ENCODE results near the gene VASP.
"Not testable (repeated sequence)": the region's sequence is repeated elsewhere in the genome, so short reads cannot be mapped to it uniquely, and the experiment has no call there.

The VASP gene

DNA sequence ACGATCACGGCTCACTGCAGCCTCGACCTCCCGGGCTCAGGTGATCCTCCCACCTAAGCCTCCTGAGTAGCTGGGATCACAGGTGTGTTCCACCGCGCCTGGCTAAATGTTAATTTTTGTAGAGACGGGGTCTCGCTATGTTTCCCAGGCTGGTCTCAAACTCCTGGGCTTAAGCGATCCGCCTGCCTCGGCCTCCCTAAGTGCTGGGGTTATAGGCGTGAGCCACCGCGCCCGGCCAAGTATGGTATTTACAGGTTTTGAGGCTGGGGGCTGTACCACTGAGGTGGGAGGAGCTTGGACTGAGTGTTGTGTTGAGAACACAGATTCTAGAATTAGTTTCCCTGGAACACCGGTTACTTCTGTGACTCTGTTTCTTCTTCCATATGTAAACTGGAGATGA, 9.5 kb upstream of the VASP start:
- DNase-seq (ENCODE audit: low read depth): no peak

DNA sequence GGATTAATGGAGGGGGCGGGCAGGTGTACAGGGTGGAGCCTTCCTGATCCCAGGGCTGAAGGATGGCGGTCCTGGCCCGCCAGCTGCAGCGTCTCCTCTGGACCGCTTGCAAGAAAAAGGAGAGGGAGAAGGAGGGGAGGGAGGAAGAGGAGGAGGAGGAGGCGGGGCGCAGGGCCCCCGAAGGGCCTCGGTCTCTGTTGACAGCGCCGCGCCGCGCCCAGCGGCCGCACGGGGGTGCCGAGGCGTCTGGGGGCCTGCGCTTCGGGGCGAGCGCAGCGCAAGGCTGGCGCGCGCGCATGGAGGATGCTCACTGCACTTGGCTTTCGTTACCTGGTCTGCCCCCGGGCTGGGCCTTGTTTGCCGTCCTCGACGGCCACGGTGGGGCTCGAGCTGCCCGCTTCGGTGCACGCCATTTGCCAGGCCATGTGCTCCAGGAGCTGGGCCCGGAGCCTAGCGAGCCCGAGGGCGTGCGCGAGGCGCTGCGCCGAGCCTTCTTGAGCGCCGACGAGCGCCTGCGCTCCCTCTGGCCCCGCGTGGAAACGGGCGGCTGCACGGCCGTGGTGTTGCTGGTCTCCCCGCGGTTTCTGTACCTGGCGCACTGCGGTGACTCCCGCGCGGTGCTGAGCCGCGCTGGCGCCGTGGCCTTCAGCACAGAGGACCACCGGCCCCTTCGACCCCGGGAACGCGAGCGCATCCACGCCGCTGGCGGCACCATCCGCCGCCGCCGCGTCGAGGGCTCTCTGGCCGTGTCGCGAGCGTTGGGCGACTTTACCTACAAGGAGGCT, 8.7 kb upstream of the VASP start, which contains the start of gene PPM1N:
Gene PPM1N (plus strand): TSS at position 33 of the 785 bp plus-strand sequence. CDS start 30 bp downstream, at position 63.
- peak; percentile 43 for DNase-seq (ENCODE audit: low read depth)

DNA sequence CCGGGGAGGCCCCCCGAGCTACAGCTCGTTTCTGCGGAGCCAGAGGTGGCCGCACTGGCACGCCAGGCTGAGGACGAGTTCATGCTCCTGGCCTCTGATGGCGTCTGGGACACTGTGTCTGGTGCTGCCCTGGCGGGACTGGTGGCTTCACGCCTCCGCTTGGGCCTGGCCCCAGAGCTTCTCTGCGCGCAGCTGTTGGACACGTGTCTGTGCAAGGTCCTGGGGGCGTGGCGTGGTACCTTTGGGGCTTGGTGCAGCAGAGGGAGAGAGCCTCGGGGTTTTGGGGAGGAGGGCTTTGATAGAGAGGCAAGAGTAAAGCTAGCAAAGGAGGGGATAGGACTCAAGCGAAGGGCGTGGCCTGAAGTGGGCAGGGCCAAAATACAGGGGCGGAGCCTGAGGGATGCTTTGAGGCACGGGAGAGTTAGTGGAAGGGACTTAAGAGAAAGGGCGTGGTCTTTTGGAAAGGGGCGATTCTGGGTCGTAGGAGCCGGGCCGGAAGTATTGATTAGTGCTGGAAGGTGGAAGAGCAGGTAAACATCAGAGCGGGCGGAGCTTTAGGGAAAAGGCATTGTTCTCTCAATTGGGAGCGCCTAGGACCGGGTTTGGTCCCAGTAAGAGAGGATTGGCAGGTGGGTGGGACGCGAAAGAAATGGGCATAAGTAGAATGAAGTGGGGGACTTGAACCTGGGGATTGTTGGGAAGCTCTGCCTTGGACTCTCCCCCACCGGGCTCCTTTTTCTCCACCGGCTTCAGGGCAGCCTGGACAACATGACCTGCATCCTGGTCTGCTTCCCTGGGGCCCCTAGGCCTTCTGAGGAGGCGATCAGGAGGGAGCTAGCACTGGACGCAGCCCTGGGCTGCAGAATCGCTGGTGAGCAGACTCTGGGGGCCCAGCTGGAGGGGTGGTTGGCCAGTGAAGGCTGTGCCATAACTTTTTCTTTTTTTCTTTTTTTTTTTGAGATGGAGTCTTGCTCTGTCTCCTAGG, 7.8 kb upstream of the VASP start:
- peak; percentile 50 for DNase-seq (ENCODE audit: low read depth)

DNA sequence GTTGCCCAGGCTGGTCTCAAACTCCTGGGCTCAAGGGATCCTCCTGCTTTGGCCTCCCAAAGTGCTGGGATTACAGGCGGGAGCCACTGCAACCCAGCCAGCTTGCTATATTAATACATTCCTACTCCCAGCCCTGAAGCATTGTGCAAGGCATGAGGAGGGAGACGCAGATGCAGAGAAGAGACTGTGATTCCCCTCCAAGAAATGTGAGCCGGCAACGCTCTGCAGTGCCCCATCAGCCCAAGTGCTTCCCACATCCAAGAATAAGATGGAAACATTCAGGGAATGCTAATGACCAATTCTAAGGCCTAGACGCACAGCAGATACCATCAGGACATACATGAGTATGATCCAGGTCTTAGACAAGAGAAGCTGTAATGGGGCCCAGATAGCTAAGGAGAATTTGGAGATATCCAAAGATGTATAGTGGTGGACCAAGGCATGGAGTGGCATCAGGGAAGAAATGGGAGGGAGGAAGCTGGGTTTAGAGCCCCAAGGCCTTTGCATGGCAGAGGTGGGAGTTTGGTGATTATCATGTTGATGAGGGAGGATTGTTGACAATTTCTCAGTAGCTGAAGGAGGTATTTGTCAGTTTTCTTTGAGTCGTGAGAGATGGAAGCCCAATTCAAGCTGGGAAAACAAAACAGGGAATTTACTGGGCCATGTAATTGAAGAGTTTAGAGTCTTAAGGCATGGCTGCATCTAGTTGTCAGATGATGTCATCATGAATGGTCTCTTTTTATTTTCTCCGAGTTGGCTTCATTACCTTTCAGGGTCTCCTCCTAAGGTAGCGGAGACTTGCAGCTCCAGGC, 6.2 kb upstream of the VASP start:
- no peak for DNase-seq (ENCODE audit: low read depth)

DNA sequence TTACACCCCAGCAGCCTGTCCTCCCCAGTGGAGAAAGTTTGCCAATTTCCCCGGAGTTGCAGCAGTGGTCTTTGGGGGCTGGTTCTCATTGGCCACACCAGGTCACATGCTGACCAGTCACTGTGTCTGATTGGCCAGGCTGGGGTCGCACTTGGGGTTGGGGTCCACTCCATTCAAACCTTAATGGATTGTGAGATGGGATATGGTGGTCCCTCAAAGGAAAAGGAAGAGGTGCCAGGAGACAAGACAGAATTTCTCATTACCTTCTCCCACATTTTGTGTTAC, 5.6 kb upstream of the VASP start:
- DNase-seq (ENCODE audit: low read depth): no peak

DNA sequence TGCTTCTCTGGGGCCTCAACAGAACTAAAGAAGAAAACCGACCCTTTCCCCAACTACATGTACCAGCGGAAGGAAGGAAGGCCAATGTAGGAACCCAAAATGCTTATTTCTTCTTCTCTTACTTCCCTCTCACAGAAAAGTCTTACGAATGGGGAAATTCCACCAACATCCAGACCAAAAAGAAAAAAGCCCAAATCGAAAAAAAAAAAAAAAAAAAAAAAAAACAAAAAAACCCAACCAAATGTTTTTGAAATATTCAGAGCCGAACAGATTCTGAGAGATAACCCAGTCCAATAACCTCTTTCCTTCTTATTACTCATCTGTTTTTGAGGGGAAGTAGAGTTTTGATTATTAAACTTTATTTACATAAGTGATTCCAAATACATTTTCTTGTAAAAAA, 5.2 kb upstream of the VASP start:
- DNase-seq (ENCODE audit: low read depth): no peak

DNA sequence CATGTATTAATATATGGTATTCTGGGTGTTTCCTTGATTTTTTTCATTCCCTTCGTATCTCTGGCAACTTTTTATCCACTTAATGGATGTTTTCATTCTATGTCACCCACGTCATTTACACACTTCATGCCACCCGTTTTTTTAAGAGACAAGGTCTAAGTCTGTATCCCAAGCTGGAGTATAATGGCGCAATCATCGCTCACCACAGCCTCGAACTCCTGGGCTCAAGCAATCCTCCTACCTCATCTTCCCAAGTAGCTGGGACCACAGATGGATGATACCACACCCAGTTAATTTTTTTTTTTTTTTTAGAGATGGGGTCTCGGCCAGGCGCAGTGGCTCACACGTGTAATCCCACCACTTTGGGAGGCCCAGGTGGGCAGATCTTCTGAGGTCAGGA, 3.4 kb upstream of the VASP start:
- no peak for DNase-seq (ENCODE audit: low read depth)

DNA sequence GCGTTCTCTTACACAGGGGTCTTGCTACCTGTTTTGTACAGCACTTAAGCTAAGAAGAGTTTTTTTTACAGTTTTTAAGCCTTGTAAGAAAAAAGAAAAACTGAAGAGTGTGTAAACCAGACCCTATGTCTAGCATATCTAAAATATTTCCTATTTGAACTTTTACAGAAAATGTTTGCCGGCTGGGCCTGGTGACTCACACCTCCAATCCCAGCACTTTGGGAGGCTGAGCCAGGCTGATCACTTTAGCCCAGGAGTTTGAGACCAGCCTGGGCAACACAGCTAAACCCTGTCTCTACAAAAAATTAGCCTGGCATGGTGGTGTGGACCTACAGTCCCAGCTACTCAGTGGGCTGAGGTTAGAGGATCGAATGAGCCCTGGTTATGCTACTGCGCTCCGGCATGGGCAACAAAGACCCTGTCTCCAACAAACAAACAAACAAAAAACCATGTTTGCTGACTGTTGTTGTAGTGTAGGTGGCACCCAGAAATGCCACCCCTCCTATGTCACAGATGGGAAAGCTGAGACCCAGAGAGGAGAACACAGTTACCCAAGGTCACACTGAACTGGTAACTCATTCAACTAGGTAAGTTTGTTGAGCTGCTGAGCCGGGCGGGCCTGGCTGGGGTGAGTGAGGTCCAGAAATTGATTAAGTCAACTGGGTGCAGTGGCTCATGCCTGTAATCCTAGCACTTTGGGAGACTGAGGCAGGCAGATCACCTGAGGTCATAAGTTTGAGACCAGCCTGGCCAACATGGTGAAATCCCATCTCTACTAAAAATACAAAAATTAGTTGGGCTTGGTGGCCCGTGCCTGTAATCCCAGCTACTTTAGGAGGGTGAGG, 1.9 kb upstream of the VASP start:
- no peak for DNase-seq (ENCODE audit: low read depth)

DNA sequence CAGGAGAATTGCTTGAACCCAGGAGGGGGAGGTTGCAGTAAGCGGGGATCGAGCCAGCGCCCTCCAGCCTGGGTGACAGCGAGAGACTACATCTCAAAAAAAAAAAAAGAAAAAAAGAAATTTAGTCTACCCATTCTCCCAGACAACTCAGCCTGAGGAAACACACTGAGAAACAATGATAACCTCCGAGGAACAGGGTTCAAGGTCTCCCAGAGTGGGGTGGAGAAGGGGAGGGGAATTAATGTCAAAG, 1.4 kb upstream of the VASP start:
- DNase-seq (ENCODE audit: low read depth): no peak

DNA sequence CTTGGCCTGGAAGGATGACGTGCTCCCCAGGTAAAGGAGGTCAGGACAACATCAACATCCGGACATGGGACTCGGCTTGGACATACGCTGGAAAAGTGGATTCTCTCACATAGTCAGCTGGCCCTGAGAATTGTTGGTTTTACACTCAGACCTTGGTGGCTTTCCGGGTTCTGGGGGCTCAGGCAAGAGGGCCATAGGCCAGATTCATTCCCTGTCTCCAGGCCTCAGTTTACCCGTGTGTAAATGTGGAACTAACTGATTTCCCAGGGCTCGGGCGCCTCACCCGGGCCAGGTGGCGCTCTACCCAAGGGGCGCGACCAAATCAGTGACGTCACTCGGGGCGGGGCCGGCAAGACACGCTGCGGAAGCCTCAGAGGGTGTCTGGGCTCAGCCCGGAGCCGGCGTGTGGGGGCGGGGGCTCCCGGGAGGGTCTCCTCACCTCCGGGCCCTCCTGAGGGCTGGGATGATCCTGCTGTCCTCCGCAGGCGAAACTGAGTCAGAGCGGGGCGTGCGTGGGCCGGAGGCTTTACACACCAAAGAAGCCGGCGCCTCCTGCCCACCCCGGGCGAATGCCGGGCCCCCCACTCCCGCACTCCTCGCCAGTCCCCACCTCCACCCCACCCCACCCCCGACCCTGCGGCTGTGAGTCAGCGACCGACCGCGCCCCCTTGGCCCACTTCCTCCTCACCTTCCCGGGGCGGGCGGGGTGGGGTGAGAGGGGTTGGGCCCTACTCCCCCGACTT, 862 bp upstream of the VASP start:
- DNase-seq (ENCODE audit: low read depth): peak; percentile 97

DNA sequence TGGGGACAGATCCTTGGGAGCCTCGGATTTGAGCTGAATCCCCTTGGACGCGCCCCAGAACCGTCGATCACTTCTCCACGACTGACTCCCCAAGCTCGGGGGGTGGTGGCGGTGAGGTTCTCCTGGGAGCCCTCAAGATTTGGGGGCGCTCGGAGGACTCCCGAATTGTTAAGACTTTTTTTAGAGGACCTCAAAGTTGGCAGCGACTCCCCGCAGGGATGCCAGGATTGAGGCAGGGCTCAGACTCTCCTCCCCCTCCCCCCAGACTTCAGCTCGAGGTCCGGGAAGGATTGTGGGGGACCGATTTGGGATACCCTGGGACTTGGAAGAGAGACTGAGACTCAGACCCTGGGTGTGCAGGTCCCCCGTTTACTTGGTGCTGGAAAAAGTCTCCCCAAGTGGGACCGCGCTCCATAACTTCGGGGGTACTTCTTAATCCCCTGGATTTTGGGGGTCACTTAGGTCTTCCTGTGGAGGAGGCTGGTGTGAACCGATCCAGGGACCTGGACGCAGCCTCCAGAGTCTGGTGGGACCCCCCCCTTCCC, 665 bp downstream of the VASP start:
- no peak for DNase-seq (ENCODE audit: low read depth)

DNA sequence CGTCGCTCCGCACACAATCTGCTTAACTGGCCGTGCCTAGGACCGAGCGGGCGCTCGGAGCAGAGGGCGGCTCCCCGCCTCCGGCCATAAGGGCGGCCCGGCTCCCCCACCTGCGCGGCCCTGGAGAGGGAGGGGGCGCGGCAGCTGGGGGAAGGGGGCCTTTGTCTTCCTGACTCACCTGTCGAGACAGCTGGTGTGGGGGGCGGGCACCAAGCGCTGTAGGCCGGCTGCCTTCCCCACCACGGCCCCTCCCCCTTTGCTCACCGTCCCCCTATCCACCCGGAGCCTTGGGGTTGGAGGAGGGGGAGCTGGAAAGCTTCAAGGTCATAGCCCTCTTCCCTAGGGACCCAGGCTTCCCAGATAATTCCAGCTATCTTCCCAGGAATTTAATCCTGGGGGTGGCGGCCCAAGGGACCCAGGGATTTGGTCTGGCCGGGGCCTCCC, 1.2 kb downstream of the VASP start:
- no peak for DNase-seq (ENCODE audit: low read depth)

DNA sequence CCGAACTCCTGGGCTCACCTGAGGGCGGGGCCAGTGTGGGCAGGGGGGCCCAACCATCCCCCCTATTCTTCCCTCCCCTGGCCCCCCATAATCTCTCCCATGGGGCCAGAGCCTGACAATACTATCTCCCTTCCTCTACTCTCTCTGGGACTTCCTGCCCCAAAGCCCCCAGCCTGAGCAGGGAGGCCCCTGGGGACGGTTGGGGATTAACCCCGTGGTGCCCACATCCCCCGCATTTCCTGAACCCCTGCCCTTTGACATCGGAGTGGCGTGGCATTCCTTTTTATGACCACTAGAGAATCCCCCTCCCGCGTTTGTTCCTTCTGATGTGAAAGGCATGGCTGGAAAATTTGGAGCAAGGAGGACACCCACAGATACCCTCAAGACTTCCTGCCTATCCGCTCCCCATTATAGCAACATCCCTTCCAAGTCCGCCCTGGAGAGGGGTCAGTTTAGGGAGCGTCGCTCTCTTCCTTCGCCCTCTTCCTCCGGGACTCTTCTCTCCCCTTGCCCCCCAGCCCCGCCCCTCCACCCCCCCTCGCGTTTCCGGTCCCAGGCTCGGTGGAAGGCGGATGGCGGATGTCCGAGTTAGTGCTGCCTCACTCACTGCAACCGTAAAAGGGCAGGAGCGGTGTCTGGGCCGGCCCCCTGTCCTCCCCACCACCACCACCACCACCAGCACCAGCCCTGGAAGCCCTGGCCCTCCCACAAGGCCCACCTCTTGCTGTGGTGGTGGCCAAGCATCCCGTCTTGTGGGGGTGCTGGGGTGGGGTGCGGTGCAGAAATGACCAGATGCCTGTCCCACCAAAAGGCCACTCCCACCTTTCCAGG, 1.8 kb downstream of the VASP start:
- no peak for DNase-seq (ENCODE audit: low read depth)

DNA sequence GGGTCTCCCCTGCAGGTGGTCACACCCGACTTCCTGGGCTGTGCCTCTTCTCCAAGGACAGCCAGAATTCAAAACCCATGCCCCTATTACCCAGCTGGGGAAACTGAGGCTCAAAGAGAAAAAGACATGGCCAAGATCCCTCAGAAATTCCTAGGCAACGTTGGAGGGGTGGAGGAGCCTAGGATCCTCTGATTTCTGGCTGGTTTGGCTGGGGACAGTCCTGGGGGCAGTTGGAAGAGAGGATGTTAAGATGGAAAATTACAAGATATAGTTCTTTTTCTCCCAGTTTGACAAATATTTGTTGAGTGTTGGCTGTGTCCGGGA, 2.4 kb downstream of the VASP start:
- no peak for DNase-seq (ENCODE audit: low read depth)

DNA sequence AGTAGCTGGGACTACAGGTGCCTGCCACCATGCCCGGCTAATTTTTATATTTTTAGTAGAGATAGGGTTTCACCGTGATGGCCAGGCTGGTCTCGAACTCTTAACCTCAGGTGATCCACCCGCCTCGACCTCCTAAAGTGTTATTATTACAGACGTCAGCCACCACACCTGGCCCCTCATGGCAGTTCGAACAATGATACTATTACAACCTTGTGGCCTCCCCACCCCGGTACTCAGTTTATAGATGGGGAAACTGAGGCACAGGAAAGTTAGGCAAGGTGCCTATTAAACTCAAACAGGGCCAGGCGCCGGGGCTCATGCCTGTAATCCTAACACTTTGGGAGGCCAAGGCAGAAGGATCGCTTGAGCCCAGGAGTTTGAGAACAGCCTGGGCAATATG, 3.1 kb downstream of the VASP start:
- not testable (repeated sequence) for DNase-seq (ENCODE audit: low read depth)

DNA sequence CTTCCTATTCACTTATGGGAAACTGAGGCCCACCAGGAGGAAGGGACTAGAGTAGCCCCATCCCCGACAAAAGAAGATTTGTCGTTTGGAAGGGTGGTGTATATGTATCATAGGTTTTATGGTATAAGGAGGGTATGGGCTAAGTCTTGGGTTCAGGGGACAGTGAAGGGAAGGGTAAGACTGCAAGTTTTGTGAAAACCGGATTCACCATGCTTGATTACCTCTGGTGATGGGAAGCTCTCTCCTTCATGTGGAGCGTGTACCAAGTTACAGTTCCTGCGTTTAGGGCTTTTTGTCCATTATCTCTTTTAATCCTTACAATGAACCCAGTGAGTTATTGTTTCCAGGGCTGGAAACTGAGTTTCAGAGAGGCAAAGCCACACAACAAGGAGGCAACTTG, 3.8 kb downstream of the VASP start:
- no peak for DNase-seq (ENCODE audit: low read depth)

DNA sequence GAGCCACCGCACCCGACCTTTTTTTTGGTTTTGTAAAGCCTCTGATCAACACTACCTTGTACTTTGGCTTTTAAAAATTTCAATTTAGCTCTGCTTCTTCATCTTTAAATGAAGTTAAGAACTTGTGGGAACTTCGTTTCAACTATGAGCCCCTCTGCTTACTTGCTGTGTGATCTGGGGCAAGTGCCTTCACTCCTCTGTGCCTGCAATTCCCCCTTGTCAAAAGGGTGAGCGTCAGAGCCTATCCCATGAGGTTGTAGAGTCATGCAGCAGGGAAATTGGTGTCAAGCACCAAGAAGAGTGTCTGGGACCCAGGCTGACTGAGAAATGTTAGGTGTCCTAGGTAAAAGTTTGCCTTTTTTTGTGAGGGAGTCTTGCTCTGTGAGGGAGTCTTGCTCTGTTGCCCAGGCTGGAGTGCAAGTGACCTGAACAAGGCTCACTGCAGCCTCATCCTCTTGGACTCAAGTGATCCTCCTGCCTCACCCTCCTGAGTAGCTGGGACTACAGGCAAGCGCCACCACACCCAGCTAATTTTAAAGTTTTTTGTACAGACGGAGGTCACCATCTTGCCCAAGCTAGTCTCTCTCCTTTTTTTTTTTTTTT, 5.7 kb downstream of the VASP start:
- no peak for DNase-seq (ENCODE audit: low read depth)

DNA sequence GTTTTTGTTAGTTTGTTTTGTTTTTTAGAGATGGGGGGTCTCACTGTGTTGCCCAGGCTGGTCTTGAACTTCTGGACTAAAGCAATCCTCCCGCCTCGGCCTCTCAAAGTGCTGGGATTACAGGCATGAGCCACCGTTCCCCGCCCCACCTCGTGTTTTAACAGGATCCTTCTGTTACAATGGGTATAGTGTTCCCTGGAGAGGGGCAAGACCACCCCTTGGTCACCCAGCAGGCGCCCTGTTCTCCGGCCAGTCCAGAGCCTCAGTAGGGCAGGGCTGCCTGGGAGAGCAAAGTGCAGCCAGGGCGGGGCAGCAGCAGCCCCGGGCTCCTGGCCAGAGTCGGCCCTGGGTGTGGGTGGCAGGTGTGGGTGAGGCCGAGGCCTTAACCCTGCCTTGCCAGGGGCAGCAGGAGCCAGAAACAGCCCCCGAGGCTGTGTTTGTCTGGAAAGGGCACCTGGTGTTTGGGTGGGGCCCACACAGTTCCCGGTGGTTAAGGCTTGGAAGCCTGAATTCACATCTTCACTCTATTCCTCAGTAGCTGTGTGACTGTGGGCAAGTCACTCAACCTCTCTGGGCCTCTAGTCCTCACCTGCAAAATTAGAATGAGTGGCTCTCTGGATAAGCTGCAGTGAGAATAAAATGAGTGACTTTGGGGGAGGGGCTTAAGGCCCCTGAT, 7.2 kb downstream of the VASP start:
- no peak for DNase-seq (ENCODE audit: low read depth)

DNA sequence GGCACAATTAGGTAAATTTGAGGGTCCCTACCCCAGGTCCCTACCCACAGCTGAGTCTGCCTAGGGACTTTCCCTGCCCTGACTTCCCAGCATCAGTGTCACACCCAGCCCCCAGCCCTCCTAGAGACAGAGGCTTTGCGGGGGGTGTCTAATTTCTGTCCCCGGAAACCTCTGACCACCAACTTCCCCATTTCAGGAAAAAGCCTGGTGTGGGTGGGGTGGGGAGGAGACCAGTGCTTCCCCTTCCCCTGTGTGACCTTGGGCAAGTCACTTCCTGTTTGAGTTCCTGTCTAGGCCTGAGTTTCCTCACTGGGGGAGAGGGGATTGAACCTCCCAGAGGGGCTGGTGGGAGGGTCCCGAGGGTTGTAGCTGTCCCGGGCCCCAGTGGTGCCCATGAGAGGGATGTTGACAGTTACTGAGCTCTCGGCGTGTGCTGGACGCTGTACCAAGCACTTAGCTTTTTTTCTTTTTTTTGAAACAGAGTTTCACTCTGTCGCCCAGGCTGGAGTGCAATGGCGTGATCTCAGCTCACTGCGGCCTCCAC, 7.9 kb downstream of the VASP start:
- DNase-seq (ENCODE audit: low read depth): no peak

All from activated T-cell treated with anti-CD3 and anti-CD28 coated beads for 24 hours (primary cell).